Mesothelial cell of epicardium (in vitro differentiated cells): Measurements from ENCODE around the gene PDF. TPM values are rescaled to one million over a fixed set of nuclear protein-coding genes. Genes with fewer than 3 reads are reported as not detected.

Experiments used
- DNase-seq, 2 experiments: peaks; one replicate each; pipeline ENCODE4 v3.0.0; 2021; ENCODE audit warnings: low spot score in 2 of 2; ENCODE audit not compliant: unreplicated experiment in 2 of 2
- H3K27ac Mint-ChIP-seq: 2 replicates; pipeline ENCODE4 v1.8.0; 2021; ENCODE audit warnings: mixed read lengths
- H3K27me3 Mint-ChIP-seq: 2 replicates; pipeline ENCODE4 v1.8.0; 2021; ENCODE audit warnings: low read depth, mixed read lengths
- H3K36me3 Mint-ChIP-seq: 2 replicates; pipeline ENCODE4 v1.8.0; 2021; ENCODE audit warnings: mixed read lengths
- H3K4me1 Mint-ChIP-seq: 2 replicates; pipeline ENCODE4 v1.8.0; 2021; ENCODE audit warnings: mixed read lengths
- H3K4me3 Mint-ChIP-seq: 2 replicates; pipeline ENCODE4 v1.8.0; 2021; ENCODE audit warnings: mild to moderate bottlenecking, moderate library complexity, mixed read lengths
- H3K9me3 Mint-ChIP-seq: 2 replicates; pipeline ENCODE4 v1.8.0; 2021; ENCODE audit warnings: mixed read lengths
- CTCF ChIP-seq: fragments of 200-600 bp; sonication (generic); IDR thresholded peaks from one replicate; pipeline ENCODE4 v1.5.0; 2021; ENCODE audit warnings: antibody characterized with exemption; ENCODE audit not compliant: unreplicated experiment
- total RNA-seq: library from RNA; stranded (reverse); gene quantifications from 3 replicates; pipeline ENCODE4 v1.2.1, GENCODE V29; 2021

Gene PDF
- total RNA-seq, 1 donor from 2014 or later: 14.1 TPM

- peak overlapping the region; percentile 76 for H3K4me3 Mint-ChIP-seq
- H3K4me1 Mint-ChIP-seq: peaks cover 17% of the 10 kb centered on the region
- no peak for TF ChIP-seq CTCF
- H3K9me3 Mint-ChIP-seq: no peaks in the 10 kb centered on the region
- peak overlapping the region; percentile 21 for H3K27ac Mint-ChIP-seq
- H3K36me3 Mint-ChIP-seq: peaks cover 17% of the 10 kb centered on the region
- no peak for DNase-seq
- no peaks in the 10 kb centered on the region for H3K27me3 Mint-ChIP-seq
Measured at GRCh38 chr16:69328854-69329316, 1.5 kb downstream of the PDF start.

- Mint-ChIP-seq H3K9me3 (no peaks in the 10 kb centered on the region), H3K4me3 (no peak overlapping the region), H3K27ac (no peak overlapping the region), H3K36me3 (peaks cover 12% of the 10 kb centered on the region), H3K4me1 (peaks cover 17% of the 10 kb centered on the region), H3K27me3 (no peaks in the 10 kb centered on the region)
- TF ChIP-seq CTCF: no peak
- DNase-seq: no peak
Measured at GRCh38 chr16:69327585-69328310, 2.6 kb downstream of the PDF start.

GRCh38 chr16:69326172-69326873 is 4.1 kb downstream of the PDF start:
- no peaks in the 10 kb centered on the region for H3K9me3 Mint-ChIP-seq
- no peak overlapping the region for H3K4me3 Mint-ChIP-seq
- no peaks in the 10 kb centered on the region for H3K27me3 Mint-ChIP-seq
- no peak for DNase-seq
- peaks cover 17% of the 10 kb centered on the region for H3K4me1 Mint-ChIP-seq
- H3K36me3 Mint-ChIP-seq: peaks cover 16% of the 10 kb centered on the region
- peak overlapping the region; percentile 34 for H3K27ac Mint-ChIP-seq
- no peak for TF ChIP-seq CTCF

- TF ChIP-seq CTCF: no peak
- Mint-ChIP-seq H3K27ac (no peak overlapping the region), H3K4me1 (peaks cover 15% of the 10 kb centered on the region), H3K27me3 (no peaks in the 10 kb centered on the region), H3K4me3 (no peak overlapping the region), H3K9me3 (no peaks in the 10 kb centered on the region), H3K36me3 (peaks cover 20% of the 10 kb centered on the region)
- no peak for DNase-seq
Measured at GRCh38 chr16:69325784-69326171, 4.6 kb downstream of the PDF start.

- DNase-seq: no peak
- Mint-ChIP-seq H3K9me3 (no peaks in the 10 kb centered on the region), H3K27me3 (no peaks in the 10 kb centered on the region), H3K27ac (no peak overlapping the region), H3K36me3 (peaks cover 21% of the 10 kb centered on the region), H3K4me3 (no peak overlapping the region), H3K4me1 (peaks cover 15% of the 10 kb centered on the region)
- no peak for TF ChIP-seq CTCF
Measured at GRCh38 chr16:69324585-69325253, 5.7 kb downstream of the PDF start.
